ENCODE data around the gene RBL2.
"Not testable (repeated sequence)": the region's sequence is repeated elsewhere in the genome, so short reads cannot be mapped to it uniquely, and the experiment has no call there.

RBL2 gene

DNA sequence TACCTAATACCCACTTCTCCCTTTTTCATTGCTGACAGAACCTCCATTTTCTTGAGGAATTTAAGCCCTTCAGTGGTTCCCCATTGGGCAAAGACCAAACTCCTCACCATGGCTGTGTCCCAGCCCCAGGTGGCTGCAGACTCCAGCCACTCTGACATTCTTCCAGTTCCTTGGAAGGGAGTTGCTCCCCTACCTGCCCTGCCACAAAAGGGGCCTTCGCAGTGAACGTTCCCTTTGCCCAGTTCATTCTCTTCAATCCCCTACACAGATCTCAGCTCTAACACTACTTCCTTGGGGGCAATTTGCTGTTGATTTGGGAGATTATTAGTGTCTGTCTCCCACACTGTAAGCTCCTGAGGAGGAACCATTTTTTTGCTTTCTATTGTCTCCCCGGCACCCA, 72.0 kb downstream of the RBL2 start:
- DNase-seq, result no peak

DNA sequence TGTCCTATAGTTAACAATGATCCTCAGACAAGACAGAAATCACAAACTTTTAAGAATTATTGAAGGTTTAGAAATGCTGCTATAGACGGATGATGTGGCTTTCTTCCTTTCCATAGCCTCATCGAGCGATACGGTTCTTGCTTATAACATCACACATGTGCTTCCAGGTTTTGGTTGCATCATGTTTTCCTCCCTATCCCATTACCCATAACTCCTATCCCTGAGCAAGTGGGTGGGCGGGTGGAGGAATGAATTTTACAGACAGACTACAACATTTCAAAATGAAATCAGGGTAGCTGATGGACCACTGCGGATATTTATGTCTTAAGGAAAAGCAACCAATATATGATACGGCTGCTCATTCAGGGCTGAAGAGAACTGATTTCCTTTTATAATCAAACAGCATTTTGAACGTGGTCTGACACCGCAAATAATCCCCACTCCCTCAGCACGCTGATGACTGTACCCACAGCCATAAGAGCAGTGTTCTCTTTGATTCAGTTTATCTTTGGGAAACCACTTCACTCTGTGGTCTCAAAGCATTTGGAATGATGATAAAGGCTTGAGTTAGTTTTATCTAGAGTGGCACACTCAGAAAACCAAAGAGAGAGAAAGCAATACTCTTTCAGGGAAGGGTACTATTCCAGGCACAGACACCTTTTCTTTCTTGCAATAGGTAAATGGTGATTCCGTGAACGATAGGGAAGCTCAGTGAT, 73.4 kb downstream of the RBL2 start:
- no peak for DNase-seq

- peak; percentile 61 for DNase-seq
These were observed 75.8 kb downstream of the RBL2 start for GRCh38 chr16:53509906-53510703.

DNA sequence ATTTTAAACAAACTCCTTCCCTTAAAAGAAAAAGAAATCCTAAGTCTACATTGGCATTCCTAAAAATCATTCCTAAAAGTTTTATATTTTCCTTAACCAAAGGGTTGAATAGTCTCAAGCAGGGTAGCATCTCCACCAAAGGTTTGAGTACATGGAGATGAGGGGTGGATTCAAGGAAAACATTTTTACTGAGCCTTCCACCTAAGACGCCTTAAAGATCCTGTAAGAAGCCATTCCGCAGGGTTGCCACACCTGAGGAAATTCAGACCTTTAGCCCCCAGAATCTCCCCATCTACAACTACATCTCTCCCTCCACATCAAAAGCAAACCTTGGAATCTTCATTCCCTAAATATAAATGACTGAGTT, 76.4 kb downstream of the RBL2 start:
- peak; percentile 28 for DNase-seq

DNA sequence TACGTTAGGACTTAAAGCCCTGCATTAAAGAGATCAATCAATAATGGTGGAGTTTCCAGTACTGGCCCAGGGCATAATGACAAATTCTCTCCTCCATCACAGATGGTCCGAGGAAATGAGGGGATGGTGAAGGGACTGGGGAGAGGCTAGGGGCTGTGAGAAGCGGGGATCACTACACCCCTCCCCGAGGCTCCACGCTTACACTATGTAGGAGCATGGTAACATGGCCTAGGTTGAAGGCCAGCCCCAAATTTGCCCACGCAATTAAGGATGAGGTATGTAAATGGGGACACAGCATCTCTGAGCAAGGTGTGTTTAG, 76.8 kb downstream of the RBL2 start:
- DNase-seq, result peak; percentile 24

- no peak for DNase-seq
These were observed 77.4 kb downstream of the RBL2 start for GRCh38 chr16:53511403-53512280.

GRCh38 chr16:53512795-53513194, 78.5 kb downstream of the RBL2 start:
- not testable (repeated sequence) for DNase-seq

DNA sequence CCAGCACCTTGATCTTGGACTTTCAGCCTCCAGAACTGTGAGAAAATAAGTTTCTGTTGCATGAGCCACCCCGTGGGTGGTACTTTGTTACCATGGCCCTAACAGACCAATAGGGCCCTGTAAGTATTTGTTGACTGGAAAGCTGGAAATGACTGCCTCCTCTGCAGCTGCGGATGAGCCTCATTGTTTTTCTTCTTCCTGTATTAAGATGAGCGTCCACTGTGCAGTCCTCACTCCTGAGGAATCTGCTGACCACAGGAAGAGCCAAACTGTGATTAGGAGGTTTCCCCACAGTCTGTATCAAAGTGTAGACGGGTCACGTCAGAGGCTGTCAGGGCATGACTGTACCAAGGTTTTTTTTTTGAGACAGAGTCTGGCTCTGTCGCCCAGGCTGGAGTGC, 81.0 kb downstream of the RBL2 start:
- no peak for DNase-seq

DNA sequence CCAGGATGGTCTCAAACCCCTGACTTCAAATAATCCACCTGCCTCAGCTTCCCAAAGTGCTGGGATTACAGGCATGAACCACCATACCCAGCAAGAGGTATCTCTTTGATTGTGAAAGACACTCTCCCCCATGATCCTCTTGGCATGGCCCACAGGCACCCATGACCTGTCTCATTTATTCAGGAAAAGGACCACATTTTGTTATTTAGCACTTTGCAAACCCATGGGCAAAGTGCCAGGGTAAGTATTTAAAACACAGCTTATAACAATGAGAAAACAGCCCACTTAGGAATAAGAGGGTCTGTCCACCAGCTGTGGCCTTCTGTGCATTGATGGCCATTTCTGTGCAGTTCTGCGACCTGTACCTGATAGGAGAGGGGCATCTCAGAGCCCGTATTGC, 81.5 kb downstream of the RBL2 start:
- DNase-seq, result no peak

DNA sequence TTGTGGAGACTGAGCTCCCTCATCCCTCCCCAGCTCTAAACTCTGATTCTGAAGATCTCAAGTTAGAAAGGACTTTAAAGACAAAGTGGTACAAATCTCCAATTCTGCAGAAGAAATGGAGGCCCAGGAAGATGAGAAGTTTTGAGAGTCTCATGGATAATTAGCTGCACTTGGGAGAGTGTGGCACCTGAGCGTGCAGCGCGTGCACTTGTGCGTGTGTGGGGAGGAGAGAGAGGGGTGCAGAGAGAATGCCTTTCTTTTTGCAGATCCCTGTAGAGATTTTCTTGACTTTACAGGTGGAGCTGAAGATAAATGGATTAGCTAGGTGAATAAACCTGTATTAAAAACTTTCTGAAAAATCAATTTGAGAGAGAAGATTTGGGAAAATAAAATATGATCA, 83.6 kb downstream of the RBL2 start:
- no peak for DNase-seq

DNA sequence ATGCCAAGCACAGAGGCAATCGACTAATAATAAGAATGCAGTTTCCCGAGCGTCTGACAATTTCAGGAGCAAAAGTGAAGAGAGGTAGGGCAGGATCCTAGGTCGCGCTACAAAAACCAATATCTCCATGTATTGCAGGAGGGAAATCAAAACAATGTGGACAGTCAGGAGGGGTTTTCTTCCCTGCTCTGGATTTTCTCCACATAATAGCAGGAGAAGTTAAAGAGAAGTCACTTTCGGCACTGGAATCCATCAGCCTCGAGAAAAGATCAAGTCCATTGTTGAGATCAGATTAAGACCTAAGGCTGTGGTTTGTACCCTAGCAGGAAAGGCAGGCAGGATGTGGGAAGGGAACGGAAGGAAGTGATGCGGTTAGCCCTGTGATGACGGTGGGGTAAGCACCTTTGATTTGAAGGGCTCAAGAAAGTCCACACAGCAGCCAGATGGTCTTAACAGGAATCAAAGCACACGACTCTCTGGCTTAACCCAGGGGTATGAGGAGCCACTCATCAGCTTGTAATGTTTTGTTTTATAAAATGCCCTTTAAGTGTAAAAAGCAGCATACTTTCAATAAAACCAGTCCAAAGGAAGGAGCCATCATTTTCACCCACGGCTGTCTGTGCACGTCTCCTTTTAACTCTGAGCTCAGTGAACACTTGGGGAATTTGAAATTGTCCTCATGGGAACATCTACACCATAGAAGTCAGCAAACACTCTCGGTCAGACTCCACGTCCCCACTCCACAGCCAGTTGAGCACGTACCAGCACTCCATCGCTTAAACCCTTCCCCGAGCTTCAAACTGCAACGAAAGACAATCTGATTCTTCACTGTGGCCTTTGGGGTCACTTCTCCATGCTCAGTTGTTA, 84.5 kb downstream of the RBL2 start:
- DNase-seq, result peak; percentile 27

DNA sequence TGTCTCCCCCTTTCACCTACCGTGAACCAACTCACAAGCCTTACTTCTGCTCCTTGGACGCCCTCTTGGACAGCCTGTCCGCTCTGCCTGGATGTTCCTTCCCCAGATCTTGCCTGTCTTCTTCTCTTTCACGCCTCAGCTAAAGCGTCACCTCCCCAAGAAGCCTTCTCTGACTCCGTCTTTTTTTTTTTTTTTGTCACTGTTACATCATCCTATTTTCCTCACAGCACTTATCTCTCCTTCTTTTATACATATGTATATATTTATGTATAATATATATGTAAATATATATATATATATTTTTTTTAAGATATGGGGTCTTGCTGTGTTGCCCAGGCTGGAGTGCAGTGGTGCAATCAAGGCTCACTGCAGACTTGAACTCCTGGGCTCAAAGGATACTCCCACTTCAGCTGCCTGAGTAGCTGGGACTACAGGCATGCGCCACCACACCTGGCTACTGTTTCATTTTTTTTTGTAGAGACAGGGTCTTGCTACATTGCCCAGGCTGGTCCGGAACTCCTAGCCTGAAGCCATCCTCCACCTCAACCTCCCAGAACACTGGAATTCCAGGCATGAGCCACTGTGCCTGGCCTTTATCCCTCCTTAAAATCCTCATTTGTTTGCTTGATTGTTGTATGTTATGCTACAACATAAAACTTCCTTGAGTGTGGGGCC, 85.3 kb downstream of the RBL2 start:
- no peak for DNase-seq

GRCh38 chr16:53523126-53523804, 89.0 kb downstream of the RBL2 start:
- no peak for DNase-seq

GRCh38 chr16:53523971-53524548, 89.8 kb downstream of the RBL2 start:
- no peak for DNase-seq

GRCh38 chr16:53528797-53529196, 94.5 kb downstream of the RBL2 start:
- DNase-seq, result no peak

GRCh38 chr16:53529513-53529912, 95.2 kb downstream of the RBL2 start:
- no peak for DNase-seq

DNA sequence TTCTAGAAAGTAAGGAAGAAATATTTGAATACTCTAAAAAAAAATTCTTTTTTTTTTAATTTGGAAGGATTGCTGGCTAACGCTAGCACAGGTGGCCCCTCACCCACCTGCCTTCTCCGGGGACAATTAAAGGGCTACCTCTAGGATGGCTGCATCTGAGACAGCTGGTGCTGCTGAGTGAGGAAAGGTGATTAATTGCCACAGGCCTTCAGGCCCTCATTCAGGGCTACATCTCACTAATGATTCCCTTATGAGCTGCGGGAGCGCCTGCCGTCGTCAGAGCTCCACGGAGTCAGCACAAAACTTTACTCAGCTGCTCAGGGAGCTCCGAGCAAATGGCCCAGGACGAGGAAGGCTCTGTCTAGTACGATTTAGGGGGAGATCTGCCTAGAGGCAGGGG, 95.8 kb downstream of the RBL2 start:
- DNase-seq, result peak; percentile 65

DNA sequence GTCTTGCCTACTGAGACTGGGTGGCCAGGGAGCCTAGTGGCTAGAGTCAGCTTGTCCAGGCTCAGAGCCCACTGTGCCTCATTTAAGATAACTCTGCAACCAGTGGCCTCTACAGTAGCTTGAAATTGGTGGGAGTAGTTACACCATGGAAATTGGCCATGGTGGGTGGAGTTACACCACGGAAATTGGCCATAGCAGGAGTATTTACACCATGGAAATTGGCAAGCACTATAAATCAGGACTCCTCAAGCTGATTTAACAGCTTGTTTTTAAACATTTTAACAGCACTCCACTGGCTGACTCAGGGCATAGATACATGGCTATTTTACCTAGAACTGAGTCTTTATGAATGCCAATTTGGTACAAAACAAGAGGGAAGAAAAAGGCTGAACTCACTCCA, 96.5 kb downstream of the RBL2 start:
- no peak for DNase-seq

GRCh38 chr16:53534206-53534605, 99.9 kb downstream of the RBL2 start:
- DNase-seq, result no peak

DNA sequence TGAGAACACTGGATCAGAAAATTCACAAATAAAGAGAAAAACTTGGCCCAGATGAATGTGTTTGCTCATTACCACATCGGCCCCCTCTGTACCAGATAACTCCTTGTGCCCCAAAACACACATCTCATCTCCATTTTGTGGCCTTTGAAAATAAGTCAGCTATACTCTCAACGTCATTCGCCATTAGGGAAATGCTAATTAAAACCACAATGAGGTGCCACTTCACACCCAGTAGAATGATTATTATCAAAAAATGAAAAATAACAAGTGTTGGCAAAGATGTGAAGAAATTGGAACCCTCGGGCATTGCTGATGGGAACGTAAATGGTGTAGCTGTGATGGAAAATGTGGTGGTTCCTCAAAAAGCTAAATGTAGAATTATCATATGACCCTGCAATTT, 103.4 kb downstream of the RBL2 start:
- DNase-seq, result no peak

GRCh38 chr16:53539346-53539745, 105.1 kb downstream of the RBL2 start:
- DNase-seq, result not testable (repeated sequence)

Data from NCI-H82 (cell line).